ENCODE results near the gene FN1. TPM values are rescaled to one million over a fixed set of nuclear protein-coding genes. Genes with fewer than 3 reads are reported as not detected.

Gene FN1
- total and polyA plus RNA-seq, 12 donors = 44.6 to 322 (median 110) TPM

DNA sequence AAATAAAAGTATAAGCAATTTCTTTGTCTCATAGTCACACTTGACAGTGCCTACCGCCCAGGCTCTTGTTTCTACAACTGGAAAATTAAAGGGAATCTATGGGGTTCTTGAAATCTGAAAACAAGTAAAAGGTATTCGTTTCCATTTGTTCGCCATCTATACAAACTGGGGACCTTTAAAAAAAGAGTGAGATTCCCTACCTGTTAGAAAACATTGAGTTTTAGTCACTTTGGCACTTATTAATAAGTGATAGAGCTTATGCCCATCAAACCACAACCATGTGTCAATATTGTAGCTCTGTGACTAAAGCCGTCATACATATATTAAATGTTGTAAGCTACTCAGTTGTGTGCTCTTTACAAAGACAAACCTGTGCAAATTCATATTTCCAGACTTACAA lies 13.2 kb downstream of the FN1 start:
- Histone ChIP-seq H3K4me1 (replicated peaks in 1 of 2) (no peaks in the 10 kb centered on the region), H3K36me3 (replicated peaks in 1 of 2) (no peaks in the 10 kb centered on the region), H3K9me3 (replicated peaks in 1 of 3) (no peaks in the 10 kb centered on the region), H3K27ac (no peak overlapping the region), H3K27me3 (no peaks in the 10 kb centered on the region), H3K4me3 (no peak overlapping the region)
- intact Hi-C loops (cut with DNase I) = no loop called here
- 84 to 94% (median 90%) methylated on average over 4 of the region's 4 CpGs for WGBS, 4 donors
- DNase-seq = no peak
- TF ChIP-seq, protein P1, sequence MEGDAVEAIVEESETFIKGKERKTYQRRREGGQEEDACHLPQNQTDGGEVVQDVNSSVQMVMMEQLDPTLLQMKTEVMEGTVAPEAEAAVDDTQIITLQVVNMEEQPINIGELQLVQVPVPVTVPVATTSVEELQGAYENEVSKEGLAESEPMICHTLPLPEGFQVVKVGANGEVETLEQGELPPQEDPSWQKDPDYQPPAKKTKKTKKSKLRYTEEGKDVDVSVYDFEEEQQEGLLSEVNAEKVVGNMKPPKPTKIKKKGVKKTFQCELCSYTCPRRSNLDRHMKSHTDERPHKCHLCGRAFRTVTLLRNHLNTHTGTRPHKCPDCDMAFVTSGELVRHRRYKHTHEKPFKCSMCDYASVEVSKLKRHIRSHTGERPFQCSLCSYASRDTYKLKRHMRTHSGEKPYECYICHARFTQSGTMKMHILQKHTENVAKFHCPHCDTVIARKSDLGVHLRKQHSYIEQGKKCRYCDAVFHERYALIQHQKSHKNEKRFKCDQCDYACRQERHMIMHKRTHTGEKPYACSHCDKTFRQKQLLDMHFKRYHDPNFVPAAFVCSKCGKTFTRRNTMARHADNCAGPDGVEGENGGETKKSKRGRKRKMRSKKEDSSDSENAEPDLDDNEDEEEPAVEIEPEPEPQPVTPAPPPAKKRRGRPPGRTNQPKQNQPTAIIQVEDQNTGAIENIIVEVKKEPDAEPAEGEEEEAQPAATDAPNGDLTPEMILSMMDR (IDR thresholded peaks at IDR 0.05) = no peak
- no peak for TF ChIP-seq POLR2A (IDR thresholded peaks at IDR 0.05)

DNA sequence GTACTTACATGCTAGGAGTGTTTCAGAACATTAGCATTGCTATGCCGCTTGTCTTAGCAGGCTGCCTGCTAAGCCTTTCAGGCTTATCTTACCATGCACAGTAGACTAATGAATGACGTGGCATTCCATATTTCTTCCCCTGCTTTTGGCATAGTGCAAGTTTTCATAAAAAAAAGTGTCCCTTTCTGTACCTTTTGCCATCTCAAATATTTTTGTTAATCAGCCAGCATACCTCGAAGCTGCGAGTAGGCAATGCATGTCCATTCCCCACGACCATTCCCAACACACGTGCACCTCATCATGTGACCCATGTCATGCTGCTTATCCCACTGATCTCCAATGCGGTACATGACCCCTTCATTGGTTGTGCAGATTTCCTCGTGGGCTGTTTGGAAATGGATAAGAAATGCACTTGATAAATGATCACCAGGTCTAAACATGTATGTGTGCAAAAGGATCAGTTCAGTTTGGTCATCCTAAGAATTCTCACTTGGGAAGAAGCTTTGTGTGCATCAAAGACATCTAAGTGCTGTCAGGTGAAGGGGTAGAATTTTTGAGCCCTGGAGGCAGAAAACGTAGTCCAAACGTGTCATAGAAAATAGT lies 13.9 kb downstream of the FN1 start:
- Histone ChIP-seq H3K9me3 (replicated peaks in 1 of 3) (no peaks in the 10 kb centered on the region), H3K4me1 (replicated peaks in 1 of 2) (no peaks in the 10 kb centered on the region), H3K27ac (no peak overlapping the region), H3K4me3 (no peak overlapping the region), H3K36me3 (replicated peaks in 1 of 2) (no peaks in the 10 kb centered on the region), H3K27me3 (no peaks in the 10 kb centered on the region)
- 73 to 82% (median 77%) methylated on average over 10 of the region's 10 CpGs for WGBS, 4 donors
- intact Hi-C loops (cut with DNase I) = no loop called here
- DNase-seq = no peak
- TF ChIP-seq, protein P1 (IDR thresholded peaks at IDR 0.05) = no peak
- TF ChIP-seq POLR2A (IDR thresholded peaks at IDR 0.05) = no peak

DNA sequence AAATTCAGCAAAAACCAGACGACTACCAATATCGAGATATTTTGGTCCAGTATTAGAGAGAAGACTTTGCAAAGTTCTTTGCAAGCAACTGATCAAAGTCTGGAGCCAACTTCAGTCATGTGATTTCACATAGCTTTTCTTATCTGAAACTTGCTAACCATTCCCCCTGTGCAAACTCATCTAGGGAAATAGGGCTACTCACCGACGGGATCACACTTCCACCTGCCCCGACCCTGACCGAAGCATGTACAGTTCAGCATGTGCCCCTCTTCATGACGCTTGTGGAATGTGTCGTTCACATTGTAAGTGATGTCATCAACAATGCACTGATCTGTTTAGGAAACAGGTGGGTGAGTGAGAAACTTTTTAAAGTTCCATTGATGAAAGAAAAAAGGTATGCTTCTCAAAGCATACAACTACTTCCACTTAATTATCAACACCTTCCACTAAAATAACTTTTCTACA lies 15.4 kb downstream of the FN1 start:
- intact Hi-C loops (cut with DNase I) = no loop called here
- no peak for DNase-seq
- no peaks in the 10 kb centered on the region for H3K4me1 ChIP-seq (replicated peaks in 1 of 2)
- H3K9me3 ChIP-seq (replicated peaks in 1 of 3) = no peaks in the 10 kb centered on the region
- H3K27ac ChIP-seq = no peak overlapping the region
- 74 to 88% (median 87%) methylated on average over 8 of the region's 8 CpGs for WGBS, 4 donors
- H3K27me3 ChIP-seq = no peaks in the 10 kb centered on the region
- H3K4me3 ChIP-seq = no peak overlapping the region
- no peak for TF ChIP-seq POLR2A (IDR thresholded peaks at IDR 0.05)
- TF ChIP-seq, protein P1 (IDR thresholded peaks at IDR 0.05) = no peak
- H3K36me3 ChIP-seq (replicated peaks in 1 of 2) = no peaks in the 10 kb centered on the region

DNA sequence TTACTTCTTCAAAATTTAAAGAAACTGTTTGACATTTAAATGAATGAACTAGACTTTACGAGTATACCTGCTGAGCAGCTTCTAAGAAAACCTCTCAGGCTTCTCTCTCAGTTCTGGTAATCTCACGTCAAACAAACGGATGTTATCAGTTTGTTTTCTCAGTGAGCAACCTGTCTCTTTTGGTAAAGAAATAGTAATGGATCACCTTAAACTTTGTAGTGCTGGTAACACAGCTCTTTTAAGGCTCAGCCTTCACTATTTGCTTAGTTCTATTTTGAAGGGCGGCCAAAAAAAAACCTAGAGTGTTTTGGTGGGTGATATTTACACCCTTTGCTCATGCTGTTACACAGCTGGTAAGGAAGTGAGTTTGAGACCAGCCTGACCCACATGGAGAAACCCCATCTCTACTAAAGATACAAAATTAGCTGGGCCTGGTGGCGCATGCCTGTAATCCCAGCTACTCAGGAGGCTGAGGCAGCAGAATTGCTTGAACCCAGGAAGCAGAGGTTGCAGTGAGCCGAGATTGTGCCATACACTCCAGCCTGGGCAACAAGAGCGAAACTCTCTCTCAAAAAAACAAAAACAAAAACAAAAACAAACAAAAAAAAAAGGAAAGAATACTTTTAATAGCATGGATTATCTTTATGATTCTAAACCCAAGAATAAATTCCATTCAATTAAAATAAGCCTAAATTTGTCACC lies 15.9 kb downstream of the FN1 start:
- Histone ChIP-seq H3K4me1 (replicated peaks in 1 of 2) (no peaks in the 10 kb centered on the region), H3K27ac (no peak overlapping the region), H3K27me3 (no peaks in the 10 kb centered on the region), H3K4me3 (no peak overlapping the region), H3K36me3 (replicated peaks in 1 of 2) (no peaks in the 10 kb centered on the region), H3K9me3 (replicated peaks in 1 of 3) (no peaks in the 10 kb centered on the region)
- 75 to 87% (median 80%) methylated on average over 7 of the region's 7 CpGs for WGBS, 4 donors
- no peak for TF ChIP-seq POLR2A (IDR thresholded peaks at IDR 0.05)
- TF ChIP-seq, protein P1 (IDR thresholded peaks at IDR 0.05) = no peak
- intact Hi-C loops (cut with DNase I) = no loop called here
- DNase-seq = no peak
